Measurements from ENCODE around the gene OXSR1. TPM values are rescaled to one million over a fixed set of nuclear protein-coding genes. Genes with fewer than 3 reads are reported as not detected.

Gene OXSR1
- total and polyA plus RNA-seq, 10 of the 15 experiments (the other 5 are each of a cell fraction or from before 2014, with no cell fraction given): 12.4 to 54.6 (median 35.7) TPM

DNA sequence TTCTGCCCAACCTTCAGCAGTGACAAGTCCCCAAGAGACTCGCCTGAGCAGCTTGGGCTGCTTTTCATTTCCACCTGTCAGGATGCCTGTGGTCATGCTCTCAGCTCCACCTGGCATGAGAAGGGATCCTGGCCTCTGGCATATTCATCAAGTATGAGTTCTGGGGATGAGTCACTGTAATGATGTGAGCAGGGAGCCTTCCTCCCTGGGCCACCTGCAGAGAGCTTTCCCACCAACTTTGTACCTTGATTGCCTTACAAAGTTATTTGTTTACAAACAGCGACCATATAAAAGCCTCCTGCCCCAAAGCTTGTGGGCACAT, 23.4 kb upstream of the OXSR1 start:
- intact Hi-C loops (cut with micrococcal nuclease; ENCODE audit: unreplicated experiment) (no loop called here), in situ Hi-C loops (cut with MboI) (no loop called here)
- ATAC-seq (no peak), FAIRE-seq (no peak), DNase-seq (ENCODE audit: low read depth, low spot score) (no peak)
- Histone ChIP-seq H3K4me1 (ENCODE audit: control insufficient read depth, insufficient read depth, low read length) (peaks cover 34% of the 10 kb centered on the region), H3K9ac (ENCODE audit: control insufficient read depth, insufficient read depth, low read length) (no peak overlapping the region), H4K20me1 (ENCODE audit: control insufficient read depth, insufficient read depth) (no peaks in the 10 kb centered on the region), H3K4me3 (no peak overlapping the region), H3K9me3 (replicated peaks; ENCODE audit: control insufficient read depth, insufficient read depth, low read length) (peaks cover 6% of the 10 kb centered on the region; the same call in 2 of the 3 replicates), H3K27me3 (replicated peaks in 1 of 2; ENCODE audit: control insufficient read depth in 2 of 2, insufficient read depth in 2 of 2, low read length in 1 of 2) (no peaks in the 10 kb centered on the region), H3K4me2 (ENCODE audit: control insufficient read depth, insufficient read depth) (peak overlapping the region; percentile 13; the same call in 1 of the 2 replicates), H2AFZ (ENCODE audit: control insufficient read depth, low read depth, low read length) (no peak overlapping the region), H3K79me2 (ENCODE audit: control insufficient read depth, insufficient read depth, low read length) (peaks cover 43% of the 10 kb centered on the region), H3K27ac (ENCODE audit: control insufficient read depth, insufficient read depth) (no peak overlapping the region), H3K36me3 (ENCODE audit: control insufficient read depth in 2 of 2, insufficient read depth in 2 of 2, low read length in 1 of 2) (peaks cover 0 to 15% of the 10 kb centered on the region in 2 experiments; a peak in 1 of 4 replicates)
- no peak for TF ChIP-seq CHD2 (IDR thresholded peaks at IDR 0.05; ENCODE audit: borderline replicate concordance, low read depth, low read length)
- no peak for TF ChIP-seq JUND (IDR thresholded peaks at IDR 0.05; ENCODE audit: low read depth, low read length)
- no peak for TF ChIP-seq BACH1 (IDR thresholded peaks at IDR 0.05; ENCODE audit: borderline replicate concordance)
- TF ChIP-seq, protein P1, sequence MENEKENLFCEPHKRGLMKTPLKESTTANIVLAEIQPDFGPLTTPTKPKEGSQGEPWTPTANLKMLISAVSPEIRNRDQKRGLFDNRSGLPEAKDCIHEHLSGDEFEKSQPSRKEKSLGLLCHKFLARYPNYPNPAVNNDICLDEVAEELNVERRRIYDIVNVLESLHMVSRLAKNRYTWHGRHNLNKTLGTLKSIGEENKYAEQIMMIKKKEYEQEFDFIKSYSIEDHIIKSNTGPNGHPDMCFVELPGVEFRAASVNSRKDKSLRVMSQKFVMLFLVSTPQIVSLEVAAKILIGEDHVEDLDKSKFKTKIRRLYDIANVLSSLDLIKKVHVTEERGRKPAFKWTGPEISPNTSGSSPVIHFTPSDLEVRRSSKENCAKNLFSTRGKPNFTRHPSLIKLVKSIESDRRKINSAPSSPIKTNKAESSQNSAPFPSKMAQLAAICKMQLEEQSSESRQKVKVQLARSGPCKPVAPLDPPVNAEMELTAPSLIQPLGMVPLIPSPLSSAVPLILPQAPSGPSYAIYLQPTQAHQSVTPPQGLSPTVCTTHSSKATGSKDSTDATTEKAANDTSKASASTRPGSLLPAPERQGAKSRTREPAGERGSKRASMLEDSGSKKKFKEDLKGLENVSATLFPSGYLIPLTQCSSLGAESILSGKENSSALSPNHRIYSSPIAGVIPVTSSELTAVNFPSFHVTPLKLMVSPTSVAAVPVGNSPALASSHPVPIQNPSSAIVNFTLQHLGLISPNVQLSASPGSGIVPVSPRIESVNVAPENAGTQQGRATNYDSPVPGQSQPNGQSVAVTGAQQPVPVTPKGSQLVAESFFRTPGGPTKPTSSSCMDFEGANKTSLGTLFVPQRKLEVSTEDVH (IDR thresholded peaks at IDR 0.05; ENCODE audit: low read depth, partially characterized antibody): no peak
- no peak for TF ChIP-seq EP300 (IDR thresholded peaks at IDR 0.05; ENCODE audit: borderline replicate concordance in 1 of 2, control insufficient read depth in 1 of 2, low read depth in 2 of 2, low read length in 2 of 2)
- TF ChIP-seq ZNF274 (IDR thresholded peaks at IDR 0.05; ENCODE audit: insufficient read depth, insufficient read length): no peak
- TF ChIP-seq CBFB (IDR thresholded peaks at IDR 0.05; ENCODE audit: low read depth): no peak
- TF ChIP-seq MEF2B (IDR thresholded peaks at IDR 0.05; ENCODE audit: partially characterized antibody, poor library complexity, severe bottlenecking): no peak
- no peak for TF ChIP-seq ASH2L (IDR thresholded peaks at IDR 0.05; ENCODE audit: borderline replicate concordance, low read depth)
- TF ChIP-seq SIX5 (IDR thresholded peaks at IDR 0.05; ENCODE audit: low read depth, low read length, severe bottlenecking): no peak
- no peak for TF ChIP-seq BCLAF1 (IDR thresholded peaks at IDR 0.05)
- TF ChIP-seq ATF7 (IDR thresholded peaks at IDR 0.05; ENCODE audit: low read depth): no peak
- TF ChIP-seq ZNF24 (IDR thresholded peaks at IDR 0.05): no peak
- TF ChIP-seq WRNIP1 (IDR thresholded peaks at IDR 0.05; ENCODE audit: borderline replicate concordance, low read depth, low read length): no peak
- no peak for TF ChIP-seq CHD1 (IDR thresholded peaks at IDR 0.05; ENCODE audit: low read depth, low read length)
- no peak for TF ChIP-seq MTA2 (IDR thresholded peaks at IDR 0.05; ENCODE audit: low read depth)
- TF ChIP-seq IKZF1 (conservative IDR thresholded peaks at IDR 0.05): no peak
- TF ChIP-seq, protein P2, sequence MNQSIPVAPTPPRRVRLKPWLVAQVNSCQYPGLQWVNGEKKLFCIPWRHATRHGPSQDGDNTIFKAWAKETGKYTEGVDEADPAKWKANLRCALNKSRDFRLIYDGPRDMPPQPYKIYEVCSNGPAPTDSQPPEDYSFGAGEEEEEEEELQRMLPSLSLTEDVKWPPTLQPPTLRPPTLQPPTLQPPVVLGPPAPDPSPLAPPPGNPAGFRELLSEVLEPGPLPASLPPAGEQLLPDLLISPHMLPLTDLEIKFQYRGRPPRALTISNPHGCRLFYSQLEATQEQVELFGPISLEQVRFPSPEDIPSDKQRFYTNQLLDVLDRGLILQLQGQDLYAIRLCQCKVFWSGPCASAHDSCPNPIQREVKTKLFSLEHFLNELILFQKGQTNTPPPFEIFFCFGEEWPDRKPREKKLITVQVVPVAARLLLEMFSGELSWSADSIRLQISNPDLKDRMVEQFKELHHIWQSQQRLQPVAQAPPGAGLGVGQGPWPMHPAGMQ (IDR thresholded peaks at IDR 0.05; ENCODE audit: borderline replicate concordance): no peak
- WGBS (ENCODE audit: insufficient coverage, insufficient replicate concordance, low lambda C conversion rate, missing lambda C conversion rate): 74% methylated on average over 2 of the region's 2 CpGs
- SMC1A ChIA-PET (ENCODE audit: uncharacterized antibody, unreplicated experiment): interaction anchor here (1.2 to 8.2 kb wide), 7 partner anchors 9 to 92 kb away, joined by 4 to 92 read pairs (median 5); partner anchors contain the start of gene OXSR1
- CTCF ChIA-PET: interaction anchor here (0.5 to 8.2 kb wide), 8 partner anchors 9 to 202 kb away, joined by 3 to 74 read pairs (median 5); partner anchors contain the start of gene OXSR1
- POLR2A ChIA-PET: interaction anchor here (0.5 to 8.8 kb wide), 4 partner anchors 12 to 31 kb away, joined by 3 to 146 read pairs (median 26); partner anchors contain the start of gene OXSR1
- RAD21 ChIA-PET (ENCODE audit: unreplicated experiment): interaction anchor here (1.0 to 2.0 kb wide), 4 partner anchors 11 to 53 kb away, joined by 3 to 15 read pairs (median 4); partner anchors contain the start of gene OXSR1
- no TSS peak for BruUV-seq (replicated peaks)

Measured in GM12878 (cell line).